GM18907 (cell line): ENCODE results near the gene GAGE10.
"Not testable (repeated sequence)": the region's sequence is repeated elsewhere in the genome, so short reads cannot be mapped to it uniquely, and the experiment has no call there.

Source experiments
- ATAC-seq: cut with Tn5 transposase; IDR thresholded peaks from one replicate; pipeline ENCODE4 v1.9.1; 2021; ENCODE audit warnings: mild to moderate bottlenecking, moderate library complexity; ENCODE audit not compliant: unreplicated experiment

Gene GAGE10

DNA sequence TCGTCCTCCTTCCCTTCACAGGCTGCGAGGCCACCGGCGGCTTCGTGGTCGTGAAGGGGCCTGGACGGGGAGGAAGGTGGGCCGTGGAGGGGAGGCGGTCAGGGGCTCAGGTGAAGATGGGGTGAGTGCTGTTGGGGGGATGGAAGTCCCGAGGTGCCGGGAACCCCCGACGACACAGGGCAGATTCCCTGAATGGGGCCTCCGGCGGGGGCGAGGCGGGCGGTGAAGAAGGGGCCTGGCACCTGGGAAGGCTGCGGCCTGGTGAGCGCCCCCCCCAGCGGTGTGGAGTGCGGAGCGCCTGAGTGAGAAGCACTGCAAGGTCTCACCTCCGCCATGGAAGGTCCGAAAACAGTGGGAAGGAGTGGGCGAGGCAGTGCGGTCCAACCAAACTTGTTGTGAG lies 18.8 kb downstream of the GAGE10 start:
- ATAC-seq, result not testable (repeated sequence)

DNA sequence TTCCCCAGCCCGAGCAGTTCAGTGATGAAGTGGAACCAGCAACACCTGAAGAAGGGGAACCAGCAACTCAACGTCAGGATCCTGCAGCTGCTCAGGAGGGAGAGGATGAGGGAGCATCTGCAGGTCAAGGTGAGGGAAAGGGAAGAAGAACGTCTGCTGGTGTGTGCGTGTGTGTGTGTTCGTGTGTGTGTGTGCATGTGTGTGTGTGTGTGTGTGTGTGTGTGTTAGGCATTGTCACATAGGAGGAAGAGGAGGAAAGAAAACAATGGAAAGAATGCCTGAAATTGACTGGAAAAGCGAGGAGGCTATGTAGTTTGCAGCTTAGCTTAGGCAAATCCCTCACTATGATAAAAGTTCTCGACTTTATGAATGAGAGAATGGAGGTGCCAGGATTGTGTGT lies 20.3 kb downstream of the GAGE10 start:
- ATAC-seq, result not testable (repeated sequence)

DNA sequence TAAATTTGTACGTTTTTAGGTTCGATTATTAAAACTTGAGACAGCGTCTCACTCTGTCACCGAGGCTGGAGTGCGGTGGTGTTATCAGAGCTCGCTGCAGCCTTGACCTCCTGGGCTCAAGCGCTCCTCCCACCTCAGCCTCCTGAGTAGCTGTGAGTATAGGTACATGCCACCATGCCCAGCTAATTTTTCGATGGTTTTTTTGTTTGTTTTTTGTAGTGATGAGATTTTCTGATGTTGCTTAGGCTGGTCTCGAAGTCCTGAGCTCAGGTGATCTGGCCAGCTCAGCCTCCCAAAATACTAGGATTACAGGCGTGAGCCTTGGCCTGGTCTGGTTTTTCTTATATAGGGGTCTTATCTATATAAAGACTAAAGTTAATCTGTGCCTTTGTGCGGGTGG lies 27.0 kb downstream of the GAGE10 start:
- ATAC-seq, result not testable (repeated sequence)

DNA sequence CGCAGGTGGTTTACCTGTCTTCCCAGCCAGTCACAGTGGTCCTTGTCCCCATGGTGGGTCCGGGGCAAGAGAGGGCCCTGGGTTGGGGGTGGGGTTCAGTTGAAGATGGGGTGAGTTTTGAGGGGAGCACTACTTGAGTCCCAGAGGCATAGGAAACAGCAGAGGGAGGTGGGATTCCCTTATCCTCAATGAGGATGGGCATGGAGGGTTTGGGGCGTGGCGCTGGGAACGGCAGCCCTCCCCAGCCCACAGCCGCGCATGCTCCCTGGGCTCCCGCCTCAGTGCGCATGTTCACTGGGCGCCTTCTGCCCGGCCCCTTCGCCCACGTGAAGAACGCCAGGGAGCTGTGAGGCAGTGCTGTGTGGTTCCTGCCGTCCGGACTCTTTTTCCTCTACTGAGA lies 27.8 kb downstream of the GAGE10 start, which contains the start of gene GAGE13:
TSS of gene GAGE13 (plus strand) at position 301 of the 400 bp plus-strand sequence. CDS start 1,156 bp downstream, outside the sequence.
- not testable (repeated sequence) for ATAC-seq

DNA sequence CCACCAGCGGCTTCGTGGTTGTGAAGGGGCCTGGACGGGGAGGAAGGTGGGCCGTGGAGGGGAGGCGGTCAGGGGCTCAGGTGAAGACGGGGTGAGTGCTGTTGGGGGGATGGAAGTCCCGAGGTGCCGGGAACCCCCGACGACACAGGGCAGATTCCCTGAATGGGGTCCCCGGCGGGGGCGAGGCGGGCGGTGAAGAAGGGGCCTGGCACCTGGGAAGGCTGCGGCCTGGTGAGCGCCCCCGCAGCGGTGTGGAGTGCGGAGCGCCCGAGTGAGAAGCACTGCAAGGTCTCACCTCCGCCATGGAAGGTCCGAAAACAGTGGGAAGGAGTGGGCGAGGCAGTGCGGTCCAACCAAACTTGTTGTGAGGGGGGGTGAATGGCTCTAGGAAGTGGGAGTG lies 28.4 kb downstream of the GAGE10 start:
- not testable (repeated sequence) for ATAC-seq

DNA sequence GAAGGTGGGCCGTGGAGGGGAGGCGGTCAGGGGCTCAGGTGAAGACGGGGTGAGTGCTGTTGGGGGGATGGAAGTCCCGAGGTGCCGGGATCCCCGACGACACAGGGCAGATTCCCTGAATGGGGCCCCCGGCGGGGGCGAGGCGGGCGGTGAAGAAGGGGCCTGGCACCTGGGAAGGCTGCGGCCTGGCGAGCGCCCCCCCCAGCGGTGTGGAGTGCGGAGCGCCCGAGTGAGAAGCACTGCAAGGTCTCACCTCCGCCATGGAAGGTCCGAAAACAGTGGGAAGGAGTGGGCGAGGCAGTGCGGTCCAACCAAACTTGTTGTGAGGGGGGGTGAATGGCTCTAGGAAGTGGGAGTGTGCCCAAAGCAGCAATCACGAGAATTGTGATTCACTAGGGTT lies 38.0 kb downstream of the GAGE10 start:
- ATAC-seq, result not testable (repeated sequence)

DNA sequence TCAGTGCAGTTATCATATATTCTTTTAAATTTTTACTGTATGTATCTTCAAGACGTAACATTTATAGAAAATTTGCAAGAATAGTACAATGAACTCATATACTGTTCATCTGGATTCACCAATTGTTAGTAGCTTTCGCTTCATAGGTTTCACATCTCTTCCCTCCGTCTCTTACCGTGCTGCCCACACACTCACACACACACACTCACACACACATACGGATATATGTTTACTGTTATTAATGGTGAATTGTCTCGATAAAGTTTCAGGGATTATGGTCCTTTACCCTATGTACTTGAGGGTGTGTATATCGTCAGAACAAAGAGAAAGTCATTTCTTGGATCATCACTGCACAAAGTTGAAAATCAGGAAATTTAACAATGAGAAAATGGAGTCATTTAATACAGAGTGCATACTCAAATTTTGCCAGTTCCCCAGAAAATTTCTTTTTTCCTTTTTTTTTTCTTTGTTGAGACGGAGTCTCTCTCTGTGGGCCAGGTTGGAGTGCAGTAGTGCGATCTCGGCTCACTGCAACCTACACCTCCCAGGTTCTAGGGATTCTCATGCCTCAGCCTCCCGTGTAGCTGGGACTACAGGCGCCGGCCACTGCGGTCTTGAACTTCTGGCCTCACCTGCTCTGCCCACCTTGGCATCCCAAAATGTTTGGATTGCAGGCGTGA lies 41.2 kb downstream of the GAGE10 start:
- not testable (repeated sequence) for ATAC-seq

DNA sequence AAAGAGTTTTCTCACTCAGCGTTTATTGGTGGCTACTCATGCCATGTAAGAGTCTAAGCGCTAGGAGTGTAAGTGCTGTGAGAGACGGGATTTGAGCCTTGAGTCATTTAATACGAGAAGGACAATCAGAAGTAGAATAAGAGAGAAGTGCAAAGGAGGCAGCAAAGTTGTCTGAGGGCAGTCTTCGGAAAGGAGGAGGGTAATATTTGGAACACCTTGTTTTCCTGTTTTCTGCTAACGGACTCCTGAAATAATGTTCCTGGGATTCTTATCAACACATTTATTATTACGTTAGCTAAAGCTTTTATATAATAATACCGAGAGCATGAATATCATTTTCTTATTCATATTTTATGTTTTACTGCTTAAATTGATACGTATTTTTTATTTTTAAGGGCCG lies 42.0 kb downstream of the GAGE10 start:
- ATAC-seq, result not testable (repeated sequence)

DNA sequence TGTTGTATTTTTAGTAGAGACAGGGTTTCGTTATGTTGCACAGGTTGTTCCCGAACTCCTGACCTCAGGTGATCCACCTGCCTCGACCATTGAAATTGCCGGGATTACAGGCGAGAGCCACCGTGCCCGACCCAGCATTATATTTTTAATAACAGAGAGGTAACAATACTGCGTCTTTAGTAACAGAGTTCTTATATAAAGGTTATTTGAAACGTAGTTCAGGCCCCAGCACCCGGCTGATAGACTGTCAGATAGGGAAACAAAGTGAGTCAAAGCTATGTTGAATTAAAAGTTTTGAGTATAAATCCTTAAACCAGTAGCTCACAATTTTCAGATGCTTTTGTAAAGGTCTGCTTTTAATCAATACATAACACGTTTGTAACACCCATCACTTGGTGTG lies 42.7 kb downstream of the GAGE10 start:
- ATAC-seq, result not testable (repeated sequence)
